ENCODE data around the gene SELPLG.
"Not testable (repeated sequence)": the region's sequence is repeated elsewhere in the genome, so short reads cannot be mapped to it uniquely, and the experiment has no call there.

SELPLG gene

DNA sequence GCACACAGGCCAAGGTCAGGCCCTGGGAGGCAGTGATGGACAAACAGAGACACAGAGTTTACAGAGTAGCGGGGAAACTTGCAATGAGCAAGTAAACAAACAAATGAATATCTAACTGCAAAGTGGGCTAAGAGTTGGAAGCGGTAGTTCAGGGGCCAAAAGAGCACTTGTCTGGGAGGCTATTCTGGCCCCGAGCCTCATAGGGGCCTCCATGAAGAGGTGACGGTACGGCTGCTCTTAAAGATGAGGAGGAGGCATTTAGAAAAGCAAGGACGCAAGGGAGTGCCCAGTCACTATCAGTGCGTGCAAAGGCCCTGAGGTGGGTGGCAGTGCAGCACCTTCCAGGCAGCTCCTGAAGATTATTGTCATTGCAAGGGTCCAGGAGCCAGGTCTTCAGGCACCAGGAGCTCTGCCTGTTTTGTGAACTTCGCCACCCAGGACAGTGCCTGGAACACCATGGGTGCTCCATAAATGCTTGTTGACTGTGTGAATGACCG is 31.4 kb downstream of the SELPLG start:
- no peak for DNase-seq

DNA sequence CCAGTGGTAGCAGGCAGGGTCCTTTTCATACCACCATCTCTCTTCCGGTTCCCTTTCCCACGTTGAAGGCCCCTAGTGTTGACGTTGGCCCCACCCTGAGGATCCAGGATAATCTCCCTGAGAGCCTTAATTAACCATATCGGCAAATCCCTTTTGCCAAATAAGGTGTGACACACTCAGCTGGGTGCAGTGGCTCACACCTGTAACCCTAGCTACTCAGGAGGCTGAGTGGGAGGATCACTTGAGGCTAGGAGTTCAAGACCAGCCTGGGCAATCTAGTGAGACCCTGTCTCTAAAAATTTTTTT is 33.0 kb downstream of the SELPLG start:
- DNase-seq = no peak

DNA sequence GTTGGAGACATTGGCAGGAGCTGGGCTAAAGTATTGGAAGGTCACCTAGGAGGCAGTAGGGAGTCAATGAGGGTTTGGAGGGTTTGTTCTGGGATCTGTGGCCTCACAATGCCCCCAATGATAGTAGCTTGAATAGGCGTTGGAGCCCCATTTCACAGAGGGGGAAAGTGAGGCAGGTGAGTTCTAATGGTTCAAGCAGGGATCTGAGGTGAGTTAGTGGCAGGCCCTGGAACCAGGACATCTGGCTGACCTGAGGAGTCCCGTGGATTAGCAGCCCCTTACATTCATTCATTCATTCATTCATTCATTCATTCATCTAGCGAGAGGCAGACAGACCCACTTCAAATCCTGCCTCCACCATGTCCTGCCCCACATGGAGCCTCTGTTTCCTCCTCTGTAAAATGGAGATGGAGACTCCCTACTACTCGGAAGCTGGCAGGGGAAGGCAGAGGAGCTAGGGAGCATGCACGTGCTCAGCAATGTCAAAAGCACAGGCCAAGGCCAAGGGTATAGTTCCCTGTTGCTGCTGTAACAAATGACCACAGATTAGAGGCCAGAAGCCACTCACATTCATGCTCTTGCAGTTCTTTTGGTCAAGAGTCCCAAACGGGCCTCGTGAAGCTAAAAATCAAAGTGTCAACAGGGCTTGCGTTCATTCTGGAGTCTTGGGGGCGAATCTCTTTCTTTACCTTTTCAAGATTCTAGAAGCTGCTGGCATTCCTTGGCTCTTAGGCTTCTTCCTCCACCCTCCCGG is 33.6 kb downstream of the SELPLG start:
- DNase-seq = no peak

DNA sequence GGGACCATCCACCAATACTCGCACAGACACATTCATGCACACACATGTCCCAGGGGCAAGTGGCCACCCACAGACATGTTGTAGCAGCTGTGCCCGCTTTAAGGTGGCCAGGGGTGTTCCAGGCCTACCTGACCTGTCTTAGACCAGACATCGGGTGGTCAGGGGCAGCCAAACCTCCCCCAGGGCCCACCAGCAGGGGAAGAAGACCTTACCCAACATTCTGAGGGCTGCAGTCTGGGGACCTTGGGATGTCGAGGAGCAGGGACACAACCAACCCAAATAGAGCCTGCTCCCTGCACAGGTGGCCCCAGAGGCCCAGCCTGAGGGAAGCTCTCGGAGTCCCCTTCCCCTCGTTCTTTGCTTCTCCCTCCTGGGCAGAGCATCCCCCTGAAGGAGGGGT is 34.2 kb downstream of the SELPLG start:
- no peak for DNase-seq

DNA sequence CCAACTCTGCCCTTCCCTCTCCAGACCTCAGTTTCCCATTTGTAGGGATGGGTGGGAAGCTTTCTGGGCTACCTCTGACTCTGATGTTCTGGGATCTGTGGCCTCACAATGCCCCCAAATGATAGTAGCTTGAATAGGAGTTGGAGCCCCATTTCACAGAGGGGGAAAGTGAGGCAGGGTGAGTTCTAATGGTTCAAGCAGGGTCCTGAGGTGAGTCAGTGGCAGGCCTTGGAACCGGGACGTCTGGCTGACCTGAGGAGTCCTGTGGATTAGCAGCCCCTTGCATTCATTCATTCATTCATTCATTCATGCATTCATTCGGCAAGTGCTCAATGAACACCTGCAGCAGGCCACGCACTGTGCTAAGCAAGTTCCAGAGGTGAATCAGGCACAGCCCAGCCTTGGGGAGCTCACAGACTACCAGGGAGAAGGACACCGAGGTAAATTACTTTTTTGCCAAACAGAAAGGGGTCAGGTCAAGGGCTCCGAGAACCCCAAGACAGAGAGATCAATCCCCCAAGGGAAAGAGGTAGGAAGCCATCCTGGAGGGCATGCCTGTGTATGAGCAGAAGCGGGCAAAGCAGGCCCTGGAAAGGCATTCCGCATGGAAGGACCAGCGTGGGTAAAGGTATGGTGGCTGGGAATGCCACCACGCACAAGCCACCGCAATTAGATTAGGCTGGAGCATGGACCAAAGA is 35.0 kb downstream of the SELPLG start:
- no peak for DNase-seq

DNA sequence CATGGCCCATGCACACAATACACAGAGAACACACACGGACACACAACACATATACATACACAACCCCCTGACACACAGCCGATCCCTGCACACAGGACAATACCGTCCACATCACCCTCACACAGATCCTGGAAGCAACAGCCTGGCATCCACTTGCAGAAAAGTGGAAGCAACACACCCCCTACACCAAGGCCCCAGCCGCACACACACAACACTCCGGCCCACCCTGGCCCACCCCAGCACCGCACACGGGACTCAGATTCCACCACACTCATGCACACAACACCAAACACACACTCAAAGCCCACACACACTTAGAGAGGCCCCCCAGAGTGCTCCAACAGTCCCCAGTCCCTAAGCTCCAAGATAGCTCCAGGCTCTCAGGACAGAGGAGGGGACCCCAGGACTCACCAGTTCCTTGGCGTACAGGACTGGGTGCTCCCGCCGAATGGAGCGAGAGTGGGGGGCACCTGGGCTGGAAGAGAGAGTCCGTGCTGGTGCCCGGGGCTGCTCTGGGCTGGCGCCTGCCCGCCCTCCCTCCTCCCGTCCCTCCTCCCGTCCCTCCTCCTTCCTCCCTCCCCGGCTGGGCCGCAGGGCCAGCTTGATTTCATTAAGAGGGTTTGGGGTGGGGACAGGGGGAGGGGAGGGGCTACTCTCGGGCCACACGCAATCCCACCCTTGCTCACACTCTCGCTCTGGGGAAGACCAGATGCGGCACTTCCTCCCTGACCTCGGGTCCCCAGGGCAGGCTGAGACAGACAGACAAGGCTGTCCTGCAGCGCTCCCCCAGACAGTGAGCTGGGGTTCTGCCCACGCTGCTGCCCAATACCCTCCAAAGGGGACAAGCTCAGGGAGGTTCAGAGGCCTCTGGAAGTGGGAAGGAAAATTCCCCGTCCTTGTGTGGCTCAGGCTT is 35.9 kb downstream of the SELPLG start, which contains the start of gene TMEM119:
TSS of gene TMEM119 (minus strand) at position 526 of the 913 bp plus-strand sequence. CDS start 5,701 bp downstream, outside the sequence.
- no peak for DNase-seq

DNA sequence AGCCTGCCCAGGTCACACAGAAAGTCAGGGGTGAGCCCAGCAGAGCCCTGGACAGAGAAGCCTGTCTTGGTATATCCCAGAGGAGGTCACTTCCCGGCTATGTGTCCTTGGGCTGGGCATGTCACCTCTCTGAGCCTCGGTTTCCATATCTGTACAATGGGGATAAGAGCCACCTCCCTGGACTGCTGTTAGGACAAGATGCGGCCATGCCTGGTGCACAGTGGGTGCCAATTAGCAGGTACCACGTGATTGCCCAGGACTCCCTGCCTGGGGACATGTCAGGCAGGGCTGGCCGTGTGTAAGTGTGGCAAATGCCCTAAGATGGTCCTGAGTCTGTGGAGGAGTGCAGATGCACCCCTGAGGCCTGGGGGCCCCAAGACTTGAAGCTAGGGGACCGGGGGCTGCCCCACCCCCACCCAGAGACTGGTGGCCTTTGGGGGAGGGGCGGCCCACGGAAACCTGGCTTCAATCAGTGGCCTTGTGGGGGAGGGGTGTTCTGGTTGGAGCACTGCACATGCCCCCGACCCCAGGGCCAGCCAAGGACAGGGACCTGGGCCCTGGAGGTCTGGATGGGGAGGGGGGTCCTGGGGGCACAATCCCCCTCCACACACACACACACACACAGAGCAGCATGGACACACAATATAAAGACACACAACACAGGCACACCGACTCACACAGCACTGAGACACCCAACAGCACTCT is 36.7 kb downstream of the SELPLG start:
- no peak for DNase-seq

DNA sequence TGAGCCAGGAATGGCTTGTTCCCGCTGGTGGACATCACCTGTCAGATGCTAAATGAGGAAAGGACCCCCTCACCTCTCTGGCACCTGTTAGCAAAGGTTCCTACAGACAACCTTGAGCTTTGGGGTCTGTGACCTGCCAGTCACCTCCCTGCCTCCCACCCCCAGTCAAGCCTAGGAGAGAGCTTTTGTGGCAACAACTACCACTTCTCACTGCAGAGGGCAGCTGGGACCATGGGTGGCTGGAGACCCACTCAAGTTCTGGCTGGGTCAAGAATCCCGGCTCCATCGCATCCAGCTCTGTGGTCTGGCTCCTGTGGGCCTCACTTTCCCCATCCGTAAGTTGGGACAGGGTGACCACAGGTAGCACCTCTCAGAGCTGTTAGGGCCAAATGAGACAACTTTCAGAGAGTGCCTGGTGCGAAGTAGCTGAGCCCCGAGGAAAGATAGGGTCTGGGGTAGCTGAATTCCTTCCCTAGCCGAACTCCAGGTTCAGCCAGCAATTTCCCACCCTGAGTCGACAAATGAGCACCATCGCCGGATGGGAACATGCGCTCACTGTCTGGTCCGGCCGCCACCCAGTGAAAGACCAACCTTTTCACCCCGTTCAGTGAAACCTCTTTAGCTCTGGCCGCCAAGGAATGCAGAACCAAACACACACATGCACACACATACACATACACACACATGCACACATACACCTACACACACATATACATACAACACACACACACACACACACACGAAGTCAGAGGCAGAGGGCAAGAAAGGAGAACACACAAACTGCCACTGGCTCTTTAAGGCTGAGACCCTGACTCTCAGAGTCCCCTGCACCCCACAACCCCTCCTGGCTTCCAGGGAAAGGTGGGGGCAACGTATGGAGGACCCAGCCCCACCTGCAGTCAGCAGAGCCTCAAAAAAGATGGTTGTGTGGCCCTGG is 37.7 kb downstream of the SELPLG start:
- DNase-seq = no peak

DNA sequence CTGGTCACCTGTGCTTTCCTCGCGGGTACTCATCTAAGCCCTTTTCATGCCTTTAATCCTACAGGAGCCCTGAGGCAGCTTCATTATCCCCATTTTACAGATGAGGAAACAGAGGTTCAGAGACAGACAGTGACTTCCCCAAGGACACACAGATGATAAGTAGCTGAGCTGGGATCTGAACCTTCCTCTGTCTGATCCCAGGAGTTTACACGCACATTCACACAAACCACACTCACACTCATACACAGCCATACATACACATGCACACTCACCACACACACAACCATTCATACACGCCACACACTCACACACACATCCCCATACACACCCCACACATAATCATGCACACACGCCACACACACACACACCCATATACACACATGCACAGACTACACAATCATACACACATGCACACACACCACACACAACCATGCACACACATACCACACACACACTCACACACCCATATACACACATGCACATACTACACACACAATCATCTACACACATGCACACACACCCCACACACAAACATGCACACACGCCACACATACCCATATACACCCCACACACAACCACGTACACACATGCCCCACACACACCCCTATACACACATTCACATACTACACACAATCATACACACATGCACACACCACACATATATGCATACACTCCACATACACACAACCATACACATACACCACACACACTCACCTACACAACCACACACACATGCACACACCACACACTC is 38.6 kb downstream of the SELPLG start:
- DNase-seq = no peak

DNA sequence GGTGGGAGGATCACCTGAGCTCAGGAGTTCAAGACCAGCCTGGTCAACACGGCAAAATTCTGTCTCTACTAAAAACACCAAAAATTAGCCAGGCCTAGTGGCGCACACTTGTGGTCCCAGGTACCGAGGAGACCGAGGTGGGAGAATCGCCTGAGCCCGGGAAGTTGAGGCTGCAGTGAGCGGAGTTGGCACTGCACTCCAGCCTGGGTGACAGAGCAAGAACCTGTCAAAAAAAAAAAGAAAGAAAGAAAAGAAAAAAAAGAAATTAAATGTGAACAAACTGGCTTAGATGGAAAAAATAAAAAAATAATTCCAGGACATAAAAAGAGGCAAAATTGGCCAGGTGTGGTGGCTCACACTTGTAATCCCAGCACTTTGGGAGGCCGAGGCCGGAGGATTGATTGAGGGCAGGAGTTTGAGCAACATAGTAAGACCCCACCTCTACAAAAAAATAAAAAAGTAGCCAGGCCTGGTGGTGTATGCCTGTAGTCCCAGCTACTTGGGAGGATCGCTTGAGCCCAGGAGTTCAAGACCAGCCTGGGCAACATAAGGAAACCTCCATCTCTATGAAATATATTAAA is 39.3 kb downstream of the SELPLG start:
- no peak for DNase-seq

DNA sequence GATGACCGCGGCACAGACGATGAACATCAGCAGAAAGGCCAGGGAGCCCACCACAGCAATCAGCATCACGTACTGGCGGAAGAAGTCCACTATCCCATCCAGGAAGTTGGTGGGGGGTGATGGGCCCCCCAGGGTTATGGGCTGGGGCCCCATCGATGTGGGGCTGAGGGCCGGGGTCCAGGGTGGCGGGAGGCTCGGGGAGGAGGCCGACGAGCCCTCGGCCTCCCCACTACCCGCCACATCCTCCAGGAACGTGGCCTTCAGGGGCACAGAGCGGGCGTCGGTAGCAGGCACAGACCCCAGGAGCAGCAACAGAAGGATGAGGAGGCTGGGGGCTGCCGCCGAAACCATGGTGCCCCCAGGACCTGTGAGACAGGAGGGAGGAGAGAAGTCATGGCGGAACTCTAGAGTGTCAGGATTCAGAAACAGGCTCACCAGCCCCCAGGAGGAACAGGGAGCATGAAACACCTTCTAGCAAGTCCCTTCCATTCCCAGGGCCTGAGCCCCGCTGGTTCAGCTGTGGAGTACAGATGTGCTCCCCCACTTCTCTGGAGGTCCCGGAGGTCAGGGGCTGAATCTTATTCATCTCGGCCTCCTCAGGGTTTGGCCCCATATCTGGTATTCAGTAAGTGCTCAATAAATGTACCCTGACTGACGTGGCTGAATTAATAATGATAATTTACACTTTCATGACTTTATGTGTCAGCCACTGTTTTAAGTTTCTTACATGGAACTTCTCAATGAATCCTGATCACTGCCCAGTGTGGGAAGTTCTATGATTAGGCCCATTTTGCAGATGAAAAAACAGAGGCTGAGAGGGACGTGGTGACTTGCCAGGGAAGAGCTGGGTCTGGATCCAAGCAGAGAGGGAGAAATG is 41.4 kb downstream of the SELPLG start:
- no peak for DNase-seq

DNA sequence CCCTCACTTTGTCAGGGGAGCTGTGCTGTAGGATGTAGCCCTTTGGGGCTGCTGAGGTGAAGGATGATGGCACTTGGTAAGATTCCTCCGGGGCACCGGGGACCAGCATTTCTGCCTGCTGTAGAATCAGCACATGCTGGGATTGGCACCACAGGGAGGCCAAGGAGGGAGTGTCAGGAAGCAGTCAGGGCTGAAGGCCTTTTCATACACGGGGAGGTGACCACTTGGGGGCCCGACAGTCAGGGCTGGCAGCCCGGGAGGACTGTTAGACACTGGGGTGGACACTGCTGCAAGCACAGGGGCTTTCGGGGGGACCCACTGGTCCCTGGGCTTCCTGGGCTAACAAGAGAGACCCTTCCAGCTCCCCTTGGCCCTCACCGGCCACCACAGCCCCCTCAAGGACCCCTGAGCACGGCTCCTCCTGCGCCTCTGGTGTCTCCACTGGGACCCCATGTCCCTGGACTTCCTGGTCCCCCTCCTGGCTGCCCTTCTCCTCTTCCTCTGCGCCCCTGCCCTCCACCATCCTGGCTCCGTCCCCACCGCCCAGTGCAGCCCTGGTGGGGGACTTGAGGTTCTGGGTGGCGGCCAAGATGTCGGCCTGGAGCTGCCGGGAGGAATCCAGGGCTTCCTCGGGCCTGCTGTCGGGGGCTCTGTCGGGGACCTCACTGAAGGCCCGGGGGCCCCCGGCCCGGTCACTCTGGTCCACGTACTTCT is 42.3 kb downstream of the SELPLG start:
- DNase-seq = no peak

DNA sequence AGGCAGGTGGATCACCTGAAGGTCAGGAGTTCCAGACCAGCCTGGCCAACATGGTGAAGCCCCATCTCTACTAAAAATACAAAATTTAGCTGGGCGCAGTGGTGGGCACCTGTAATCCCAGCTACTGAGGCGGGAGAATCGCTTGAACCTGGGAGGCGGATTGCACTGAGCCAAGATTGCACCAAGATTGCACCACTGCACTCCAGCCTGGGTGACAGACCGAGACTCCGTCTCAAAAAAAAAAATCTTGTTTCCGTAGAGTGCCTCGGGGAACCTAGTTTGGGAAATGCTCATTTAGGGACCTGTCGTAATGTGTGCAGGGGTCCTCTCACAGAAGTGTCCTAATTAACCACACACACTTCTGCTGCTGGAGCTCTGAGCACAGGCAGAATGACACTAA is 43.2 kb downstream of the SELPLG start:
- DNase-seq = not testable (repeated sequence)

DNA sequence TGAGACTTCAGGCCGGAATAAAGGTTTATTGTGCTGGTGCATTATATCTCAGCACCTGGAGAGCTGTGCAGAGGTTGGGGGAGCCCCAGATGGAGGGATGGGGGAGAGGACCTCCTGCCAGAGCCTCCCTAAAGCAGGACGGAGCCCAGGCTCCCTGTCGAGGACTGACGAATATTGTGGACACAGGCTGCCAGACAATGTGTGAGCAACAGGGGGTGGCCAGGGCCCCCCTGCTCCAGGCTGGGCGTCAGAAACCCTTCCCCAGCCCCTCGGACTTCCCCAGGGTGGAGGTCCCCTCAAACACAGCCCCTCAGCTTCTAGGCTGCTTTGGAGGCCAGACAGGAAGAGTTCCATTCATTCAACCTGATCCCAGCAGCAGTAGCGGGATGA is 43.9 kb downstream of the SELPLG start:
- no peak for DNase-seq

DNA sequence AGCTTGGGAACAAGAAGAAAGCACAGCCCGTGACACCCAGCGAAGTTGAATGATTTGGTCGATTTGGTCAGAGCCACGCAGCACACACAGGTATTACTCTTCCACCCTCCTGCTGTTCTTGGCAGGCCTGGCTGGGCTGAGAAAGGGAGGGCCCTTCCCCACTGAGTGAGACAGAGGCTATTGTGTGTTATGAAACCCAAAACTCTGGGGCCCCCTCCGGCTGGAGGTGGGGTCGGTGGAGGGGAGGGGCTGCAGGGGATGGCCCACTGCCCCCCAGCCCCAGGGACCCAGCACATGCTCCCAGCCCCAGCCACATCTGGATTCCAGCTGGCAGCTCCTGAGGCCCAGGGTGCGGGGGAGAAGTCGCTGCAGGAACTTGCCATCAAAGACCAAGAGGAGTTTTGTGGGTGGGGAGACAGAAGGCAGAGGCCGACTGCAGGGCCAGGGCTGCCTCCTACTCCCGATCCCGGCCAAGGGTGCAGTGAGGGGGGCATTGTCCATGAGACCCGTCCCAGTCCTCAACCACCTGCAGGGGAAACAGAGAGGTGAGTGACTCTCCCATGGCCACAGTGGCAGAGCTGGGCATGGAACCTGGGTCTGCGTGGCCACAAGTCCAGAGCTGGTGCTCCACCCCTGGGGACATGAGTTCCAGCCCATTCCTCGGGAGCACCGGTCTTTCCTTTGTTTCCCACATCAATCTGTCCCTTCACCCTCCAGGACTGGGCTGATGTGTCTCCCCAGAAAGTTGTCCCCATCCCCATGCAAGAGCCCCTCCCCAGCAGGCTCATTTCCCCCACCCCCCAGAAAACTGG is 44.5 kb downstream of the SELPLG start:
- no peak for DNase-seq

DNA sequence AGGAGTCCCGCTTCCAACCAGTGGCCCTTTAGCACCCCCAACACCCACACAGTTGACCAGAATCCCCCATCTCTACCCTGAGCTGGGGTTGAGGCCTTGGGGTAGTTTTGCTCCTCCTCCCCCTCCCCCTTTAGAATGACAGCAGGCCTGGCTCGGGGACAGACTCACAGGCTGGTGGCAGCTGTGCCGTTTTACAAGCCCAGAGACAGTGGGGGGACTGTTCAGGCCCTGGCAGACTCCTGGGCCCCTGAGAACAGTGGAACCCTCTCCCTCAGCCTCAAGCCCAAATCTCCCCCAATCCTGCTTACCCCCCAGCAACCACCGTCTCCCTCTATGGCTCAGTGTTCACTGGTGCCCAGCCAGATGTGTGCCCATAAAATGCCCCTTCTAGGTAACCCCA is 45.9 kb downstream of the SELPLG start:
- DNase-seq = no peak

DNA sequence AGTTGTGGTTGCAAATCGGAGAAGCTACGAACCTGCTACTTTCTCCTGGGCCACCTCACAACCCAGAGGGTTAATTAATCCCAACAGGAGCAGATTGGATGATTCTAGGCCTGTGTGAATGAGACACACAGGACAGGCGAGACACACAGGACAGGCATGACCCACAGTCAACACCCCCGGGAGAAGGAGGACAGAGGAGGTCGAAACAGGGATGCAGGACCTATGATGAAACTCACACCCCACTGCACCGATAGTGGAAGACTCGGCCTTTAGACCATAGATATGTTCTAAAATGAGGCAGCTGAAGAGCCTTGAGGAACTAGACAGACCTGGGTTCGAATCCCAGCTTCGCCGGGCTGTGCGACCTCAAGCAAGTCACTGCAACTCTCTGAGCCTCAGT is 47.4 kb downstream of the SELPLG start:
- no peak for DNase-seq

DNA sequence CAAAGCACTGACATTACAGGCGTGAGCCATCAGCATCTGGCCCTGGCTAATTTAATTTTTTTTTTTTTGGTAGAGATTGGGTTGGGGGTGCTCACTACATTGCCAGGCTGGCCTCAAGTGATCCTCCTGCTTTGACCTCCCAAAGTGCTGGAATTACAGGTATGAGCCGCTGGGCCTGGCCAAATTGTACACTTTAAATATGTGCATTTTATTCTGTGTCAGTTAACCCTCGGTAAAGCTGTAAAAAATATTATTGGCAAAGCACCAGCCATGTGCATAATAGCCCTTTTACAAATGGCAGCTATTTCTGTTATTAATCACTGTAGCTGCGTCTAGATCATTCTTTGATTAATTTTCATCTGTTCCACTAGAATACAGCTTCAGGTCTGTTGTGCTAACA is 47.8 kb downstream of the SELPLG start:
- no peak for DNase-seq
